HG02870 (cell line): Measurements from ENCODE around the gene SLX4IP.
"Not testable (repeated sequence)": the region's sequence is repeated elsewhere in the genome, so short reads cannot be mapped to it uniquely, and the experiment has no call there.

Experiments
- ATAC-seq: cut with Tn5 transposase; IDR thresholded peaks from one replicate; pipeline ENCODE4 v1.9.1; 2021; ENCODE audit warnings: mild to moderate bottlenecking, moderate library complexity; ENCODE audit not compliant: unreplicated experiment

Gene SLX4IP

DNA sequence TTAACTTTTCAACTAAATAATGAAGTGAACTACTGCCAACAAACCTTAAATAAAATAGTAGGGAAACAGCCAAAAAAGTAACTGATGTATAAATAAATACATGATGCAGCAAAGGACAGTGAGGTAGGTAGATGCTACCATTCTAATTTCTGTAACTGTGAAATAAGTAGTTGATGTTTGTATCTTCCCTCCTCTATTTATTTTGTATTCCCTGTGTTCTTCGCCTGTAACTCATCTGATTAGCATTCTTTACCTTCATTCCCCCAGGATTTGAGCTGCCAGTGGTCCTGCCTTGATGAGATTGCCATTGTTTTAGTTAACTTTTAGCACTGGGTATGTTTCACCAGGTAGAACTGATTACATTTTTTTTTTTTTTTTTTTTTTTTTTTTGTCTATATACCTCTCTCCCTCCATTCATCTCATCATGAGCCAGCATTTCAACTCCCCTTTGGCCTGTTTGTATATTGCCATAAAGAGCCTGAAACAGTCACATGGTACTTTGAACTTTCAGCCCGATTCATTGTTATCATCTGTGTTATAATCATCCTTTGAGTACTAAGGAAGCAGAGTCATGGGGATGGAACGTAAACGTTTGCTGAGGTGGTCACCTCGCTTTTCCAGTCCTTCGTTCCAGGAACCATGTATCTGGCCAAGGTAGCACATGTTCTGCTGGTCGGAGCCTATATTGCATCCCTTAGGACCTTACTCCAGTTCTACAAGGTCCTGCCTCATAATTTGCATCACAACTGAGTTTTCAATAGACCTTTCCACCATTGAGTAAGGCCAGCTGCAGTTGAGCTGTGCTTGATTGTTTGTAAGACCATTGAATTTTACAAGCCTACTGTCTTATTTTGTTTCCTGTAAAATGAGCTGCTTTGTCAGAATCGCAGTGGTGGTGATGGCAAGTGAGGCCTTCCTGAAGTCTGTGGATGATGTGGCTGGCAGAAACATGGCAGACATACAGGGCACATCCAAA lies 131.1 kb downstream of the SLX4IP start:
- ATAC-seq, result no peak

DNA sequence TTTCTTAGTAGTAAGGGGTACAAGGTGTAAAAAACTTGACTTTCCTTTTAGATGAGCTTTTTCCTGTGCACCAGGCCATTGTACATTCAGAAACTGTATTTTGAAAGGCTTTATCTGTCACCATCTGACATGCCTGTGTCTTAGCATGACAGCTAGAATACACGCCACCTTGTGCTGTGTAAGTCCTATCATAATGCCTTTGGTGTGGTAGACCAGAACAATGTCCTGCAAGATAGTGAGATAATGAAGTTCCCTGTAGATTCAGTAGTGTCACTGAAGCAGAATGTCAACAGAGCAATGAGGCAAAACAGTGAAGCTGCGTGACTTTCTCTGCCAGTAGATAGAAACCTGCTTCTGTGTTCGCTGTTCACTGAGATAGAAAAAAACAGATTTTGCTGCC lies 132.9 kb downstream of the SLX4IP start:
- ATAC-seq, result no peak

DNA sequence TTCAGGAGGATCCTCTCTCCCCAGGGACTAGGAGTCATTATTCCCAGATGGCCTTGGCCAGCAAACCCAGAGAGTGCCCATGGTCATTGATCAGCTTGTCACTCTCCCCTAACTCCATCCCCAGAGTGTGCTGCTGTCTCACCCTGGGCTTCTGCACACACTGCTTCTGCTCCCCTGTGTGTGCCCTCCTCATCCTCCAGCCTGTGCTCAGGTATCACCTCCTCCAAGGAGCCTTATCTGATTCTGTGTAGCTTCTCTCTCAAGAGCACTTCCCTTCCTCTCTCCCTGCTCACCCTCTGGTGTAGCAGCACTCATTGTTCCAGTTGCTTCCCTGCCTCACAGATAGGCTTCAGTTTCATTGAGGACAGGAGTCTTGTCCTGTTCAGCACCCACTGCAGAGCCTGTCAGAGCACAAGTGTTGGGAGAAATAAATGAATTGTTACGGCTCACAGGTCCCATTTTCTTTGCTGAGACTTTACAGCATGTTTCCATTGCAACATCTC lies 136.3 kb downstream of the SLX4IP start:
- no peak for ATAC-seq

DNA sequence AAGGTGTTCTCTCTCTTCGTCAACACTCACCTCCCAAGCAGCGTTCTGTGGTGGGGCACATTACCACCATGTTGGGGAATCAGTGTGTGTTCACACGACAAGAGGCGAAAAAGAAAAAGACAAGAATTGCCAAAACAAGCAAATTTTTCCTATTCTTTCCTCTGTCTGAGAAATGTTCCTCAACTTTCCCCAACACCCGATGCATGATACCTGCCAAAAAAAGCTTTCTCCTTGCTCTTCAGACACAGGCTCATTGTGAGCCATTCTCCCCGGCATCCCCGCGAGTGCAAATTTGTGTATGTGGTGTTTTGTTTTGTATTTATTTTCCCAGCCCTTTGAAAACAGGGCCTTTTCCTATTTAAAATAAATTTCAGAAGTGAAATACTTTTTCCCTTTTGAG lies 137.7 kb downstream of the SLX4IP start:
- ATAC-seq, result no peak

DNA sequence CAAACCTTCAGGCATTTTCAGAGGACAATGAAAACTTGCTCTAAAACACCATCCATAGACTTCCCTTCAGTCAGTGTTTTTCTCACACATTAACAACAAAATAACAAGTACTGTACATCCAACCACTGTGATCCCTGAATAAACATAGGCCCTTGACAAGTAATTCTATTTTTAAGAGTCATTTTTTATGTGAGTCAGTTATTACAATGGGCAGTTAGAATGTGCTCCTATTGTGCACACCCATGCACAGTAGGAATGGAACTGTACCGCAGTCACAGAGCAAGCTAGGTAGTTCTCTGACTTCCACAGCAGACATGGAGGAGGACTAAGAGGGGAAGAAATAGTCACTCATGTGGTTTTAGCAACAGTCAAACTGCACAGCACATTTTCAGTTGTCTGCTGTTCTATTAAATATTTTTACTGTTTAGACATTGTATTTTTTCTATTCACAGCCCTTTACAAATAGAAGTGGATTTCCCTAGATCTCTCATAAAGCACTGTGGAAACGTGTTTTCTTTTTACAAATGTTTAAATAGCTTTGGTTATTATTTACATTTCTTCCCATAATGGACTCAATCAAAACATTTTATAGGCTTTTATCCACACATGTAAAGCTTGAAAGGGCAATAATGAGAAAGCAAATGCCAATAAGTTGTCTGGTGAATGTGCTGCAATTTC lies 138.3 kb downstream of the SLX4IP start:
- ATAC-seq, result no peak

DNA sequence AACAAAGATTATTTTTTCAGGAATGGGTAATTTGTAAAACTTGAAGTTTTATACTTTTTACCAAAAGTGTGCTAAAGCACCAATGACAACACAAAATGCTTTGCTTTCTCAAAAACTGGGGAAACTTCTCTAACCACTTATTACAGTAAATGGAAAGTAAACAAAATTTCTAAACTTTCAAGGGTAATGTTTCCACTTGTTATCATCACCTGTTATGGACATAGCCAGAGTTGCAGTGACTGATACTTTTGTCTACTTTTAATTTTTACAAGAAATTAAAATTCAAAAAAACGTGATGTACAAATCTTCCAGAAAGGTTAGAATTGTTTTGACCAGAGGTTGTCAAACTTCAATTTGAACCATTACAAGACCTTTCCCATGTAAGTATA lies 138.8 kb downstream of the SLX4IP start:
- no peak for ATAC-seq

DNA sequence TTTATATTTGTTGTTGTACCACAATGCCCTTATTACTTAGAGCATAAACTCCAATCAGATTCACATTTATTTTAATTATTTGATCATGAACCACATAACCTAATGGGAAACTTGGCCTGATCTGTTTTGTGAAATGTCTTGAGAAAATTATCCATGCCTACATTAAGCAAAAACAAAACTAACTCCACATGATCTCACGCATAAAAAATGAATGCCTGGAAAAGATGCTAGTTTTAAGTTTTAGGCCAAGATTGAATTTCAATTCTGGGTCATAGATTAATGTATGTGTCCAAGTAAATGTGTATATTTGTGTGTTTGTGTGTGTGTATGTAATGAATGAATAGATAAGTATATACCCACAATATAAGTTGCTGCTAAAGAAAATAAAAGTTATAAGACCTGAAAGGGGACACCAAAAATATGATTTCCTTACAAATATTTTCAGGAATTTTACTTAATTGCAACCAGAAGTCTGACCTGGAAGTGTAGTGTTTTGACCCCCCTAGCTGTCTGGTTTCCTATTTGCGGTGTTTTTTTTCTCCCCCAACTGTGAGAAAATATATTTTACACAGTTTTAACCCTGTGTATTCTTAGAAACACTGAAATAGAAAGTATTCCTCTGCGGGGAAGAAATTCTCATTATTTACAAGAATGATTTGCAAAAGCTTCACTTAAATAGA lies 141.4 kb downstream of the SLX4IP start:
- ATAC-seq, result no peak

DNA sequence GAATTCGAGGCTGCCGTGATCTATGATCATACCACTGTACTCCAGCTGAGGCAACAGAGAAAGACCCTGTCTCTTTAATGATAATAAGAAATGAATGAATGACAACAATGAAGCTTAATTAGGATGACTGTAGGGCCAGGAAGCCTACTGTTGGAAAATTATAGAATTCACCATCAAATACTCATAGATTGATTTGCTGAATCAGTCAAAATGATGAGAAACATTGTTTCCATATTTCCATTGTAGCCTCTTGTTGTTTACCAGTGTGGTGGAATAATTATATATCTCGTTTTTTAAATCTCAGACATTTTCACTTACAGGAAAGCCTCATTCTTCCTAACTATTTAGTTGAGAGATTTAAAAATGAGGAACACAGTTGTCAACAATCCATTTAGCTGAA lies 142.5 kb downstream of the SLX4IP start:
- ATAC-seq, result no peak

DNA sequence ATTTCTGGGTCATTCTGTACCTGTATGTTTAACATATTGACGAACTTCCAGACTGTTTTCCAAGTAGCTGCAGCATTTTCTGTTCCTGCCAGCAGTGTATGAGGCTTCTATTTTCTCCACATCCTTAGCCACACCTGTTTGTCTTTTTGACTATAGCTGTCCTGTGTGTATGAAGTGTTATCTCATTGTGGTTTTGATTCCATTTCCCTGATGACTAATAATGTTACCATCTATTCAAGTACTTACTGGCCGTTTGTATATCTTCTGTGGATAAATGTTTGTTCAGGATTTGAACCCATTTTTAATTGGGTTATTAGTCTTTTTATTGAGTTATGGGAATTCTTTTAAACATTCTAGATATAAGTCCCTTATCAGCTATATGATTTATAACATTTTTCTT lies 143.5 kb downstream of the SLX4IP start:
- peak; percentile 74 for ATAC-seq

DNA sequence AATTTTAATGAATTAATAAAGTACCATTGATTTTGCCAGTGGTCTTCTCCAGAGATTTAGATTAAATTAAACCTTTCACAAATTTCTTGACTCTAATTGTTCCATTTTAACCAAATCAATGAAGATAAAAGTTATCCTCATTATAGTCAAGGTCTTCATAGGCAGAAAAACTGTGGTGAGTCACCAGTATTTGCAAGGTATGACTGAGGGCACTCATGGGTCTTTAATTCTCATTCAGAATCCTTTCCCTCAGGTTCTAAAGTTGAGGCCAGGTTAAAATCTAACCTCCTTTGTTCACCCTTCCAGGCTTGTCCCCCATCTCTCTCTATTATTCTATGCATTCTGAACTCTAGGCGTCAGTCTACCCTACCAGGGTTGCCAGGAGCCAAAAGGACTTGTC lies 144.8 kb downstream of the SLX4IP start:
- ATAC-seq, result no peak

DNA sequence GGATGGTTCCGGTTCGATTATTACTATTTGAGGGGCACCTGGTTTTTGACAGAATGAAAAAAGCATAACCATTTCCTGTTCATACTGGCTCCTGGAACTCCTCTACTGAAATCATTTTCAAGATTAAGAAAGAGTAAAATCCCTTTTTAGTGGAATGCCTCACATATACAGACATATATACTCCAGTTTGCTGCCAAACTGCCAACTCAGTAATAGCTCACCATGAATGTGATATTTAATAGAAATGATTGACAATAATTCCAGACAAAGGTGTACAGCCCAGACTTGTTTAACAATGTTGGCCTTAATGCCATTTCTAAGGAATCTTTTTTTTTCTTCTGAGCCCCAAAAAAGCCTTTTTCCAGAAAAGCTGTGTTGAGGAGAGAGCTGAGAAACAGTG lies 145.6 kb downstream of the SLX4IP start:
- no peak for ATAC-seq

DNA sequence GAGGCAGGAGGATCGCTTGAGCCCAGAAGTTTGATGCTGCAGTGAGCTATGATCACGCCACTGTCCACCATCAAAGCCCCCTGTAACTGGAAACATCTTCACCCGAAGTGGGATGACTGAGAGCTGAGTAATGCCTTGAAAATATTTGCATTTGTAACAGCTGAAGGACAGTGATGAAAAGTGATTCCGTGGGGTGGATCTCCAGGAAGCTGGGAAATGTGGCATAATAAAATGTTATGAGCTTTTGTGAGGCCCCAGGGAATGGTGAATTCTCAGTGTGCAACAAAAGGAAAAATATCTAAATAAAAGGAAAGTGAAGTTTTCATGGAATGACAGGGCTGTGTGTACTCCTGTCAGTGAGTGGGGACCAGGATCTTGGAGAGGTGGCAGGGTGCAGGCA lies 146.7 kb downstream of the SLX4IP start:
- ATAC-seq, result no peak

DNA sequence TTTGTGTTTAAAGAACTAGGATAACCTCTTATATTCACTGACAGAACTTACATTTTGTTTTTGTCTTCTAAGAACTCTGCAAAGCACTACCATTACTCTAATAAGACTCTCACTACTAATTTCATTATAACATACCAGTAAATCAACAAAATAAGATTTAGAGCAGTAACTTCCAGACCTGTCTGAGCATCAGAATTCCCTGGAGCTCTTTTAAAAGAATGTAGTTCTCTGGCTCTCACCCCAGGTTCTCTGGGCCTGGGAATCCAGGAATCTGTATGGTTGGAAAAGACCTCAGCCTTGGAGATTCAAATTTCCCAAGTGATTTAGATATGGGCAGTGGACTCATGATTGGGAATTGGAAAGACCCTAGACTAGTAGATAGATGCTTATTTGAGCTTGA lies 149.3 kb downstream of the SLX4IP start:
- no peak for ATAC-seq

DNA sequence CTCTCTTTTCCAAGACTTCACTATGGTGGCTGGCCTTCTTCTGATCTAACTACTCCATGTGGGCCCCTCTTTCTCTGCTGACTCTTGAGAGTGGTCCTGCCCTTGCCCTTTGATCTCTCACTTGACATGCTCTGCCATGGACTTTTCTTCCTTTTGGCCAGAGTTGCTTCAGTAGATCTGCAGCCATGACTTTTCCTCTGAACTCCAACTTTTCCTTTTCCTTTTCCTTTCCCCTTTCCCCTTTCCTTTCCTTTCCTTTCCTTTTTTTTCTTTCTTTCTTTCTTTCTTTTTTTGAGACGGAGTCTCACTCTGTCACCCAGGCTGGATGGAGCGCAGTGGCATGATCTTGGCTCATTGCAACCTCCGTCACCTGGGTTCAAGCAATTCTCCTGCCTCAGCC lies 150.2 kb downstream of the SLX4IP start:
- no peak for ATAC-seq

DNA sequence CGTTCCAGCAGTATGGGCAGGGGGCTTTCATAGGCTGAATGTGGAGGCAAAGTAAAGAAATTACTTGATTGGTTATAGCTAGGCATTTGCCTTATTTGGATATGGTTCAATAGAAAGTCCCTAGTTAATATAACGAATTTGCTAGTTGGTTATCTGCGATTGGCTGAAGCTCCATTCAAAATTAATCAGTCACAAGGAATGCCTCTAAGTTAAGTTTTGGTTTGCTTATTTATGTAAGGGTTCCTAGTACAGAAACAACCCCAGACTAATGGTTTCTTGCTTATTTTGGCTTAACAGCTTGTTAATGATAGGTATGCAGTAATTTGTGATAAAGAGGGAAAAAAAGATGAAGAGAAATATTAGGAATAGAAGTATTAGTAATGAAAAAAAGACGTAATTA lies 151.2 kb downstream of the SLX4IP start:
- no peak for ATAC-seq

DNA sequence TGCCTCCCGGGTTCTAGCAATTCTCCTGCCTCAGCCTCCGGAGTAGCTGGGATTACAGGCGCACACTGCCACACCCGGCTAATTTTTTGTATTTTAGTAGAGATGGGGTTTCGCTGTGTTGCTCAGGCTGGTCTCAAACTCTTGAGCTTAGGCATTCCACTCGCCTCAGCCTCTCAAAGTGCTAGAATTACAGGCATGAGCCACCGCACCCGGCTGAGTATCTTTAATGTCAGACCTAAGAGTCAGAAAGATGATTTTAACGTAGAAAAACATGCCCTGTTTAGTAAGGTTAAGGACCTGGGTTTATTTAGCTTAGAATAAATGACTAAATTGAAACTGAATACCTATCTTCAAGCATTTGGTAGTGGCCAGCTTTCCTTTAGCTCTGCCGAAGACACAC lies 155.3 kb downstream of the SLX4IP start:
- ATAC-seq, result not testable (repeated sequence)

DNA sequence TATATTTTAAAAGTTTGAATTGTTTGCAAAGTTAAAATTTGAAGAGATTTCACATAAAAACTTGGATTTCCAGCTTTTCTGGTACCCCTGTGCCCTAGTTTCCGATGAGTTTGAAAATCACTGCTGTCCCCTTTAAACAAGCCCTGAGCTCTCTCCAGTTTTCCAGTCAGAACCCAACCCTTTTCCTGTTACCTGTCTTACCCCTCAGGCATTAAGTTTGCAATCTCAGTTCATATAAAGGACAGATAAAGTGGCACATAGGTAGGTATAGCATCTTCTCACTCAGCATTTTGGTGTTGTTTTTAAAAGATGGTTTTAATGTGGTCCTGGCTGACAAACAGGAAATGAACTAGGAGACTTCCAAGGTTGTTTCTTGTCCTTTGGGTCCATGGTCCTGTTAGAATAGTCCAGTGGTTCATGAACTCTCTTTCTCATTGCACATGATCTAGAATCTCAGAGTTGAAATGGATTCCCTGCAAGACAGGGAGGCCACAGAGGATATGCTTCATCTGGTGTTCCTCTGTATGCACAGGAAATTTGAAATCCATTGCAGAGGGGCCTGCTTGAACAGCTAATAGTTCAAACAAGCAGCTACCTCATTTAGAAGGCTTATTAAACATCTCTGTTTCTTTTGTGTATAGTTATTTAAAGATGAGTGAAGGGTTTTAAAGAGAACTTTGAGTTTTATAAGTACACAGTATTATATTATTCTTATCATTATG lies 156.0 kb downstream of the SLX4IP start:
- ATAC-seq, result no peak

DNA sequence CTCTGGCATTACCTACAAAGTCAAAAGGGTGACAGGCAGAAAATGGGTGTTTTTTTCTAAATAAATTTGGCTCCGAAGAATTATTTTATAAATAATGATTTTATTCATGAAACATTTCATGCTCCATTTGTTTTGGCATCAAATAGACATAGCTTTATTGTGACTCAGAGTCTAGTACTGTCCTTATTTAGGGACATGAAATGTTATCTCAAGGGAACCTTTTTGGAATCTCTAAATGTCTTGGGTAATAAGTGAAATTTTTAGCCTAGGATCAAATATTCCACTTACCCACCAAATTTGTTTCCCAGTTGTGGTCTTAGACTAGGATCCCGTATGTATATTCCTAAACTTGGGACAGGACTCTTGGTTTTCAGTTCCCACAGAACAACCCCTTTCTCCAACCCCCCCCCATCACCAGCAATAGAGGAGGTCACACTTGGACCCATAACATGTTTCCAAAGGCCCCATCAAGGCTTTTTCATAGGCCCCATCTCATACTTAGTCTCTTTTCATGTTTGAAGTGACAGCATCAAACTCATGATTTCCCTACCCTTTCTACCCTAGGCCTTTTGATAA lies 156.9 kb downstream of the SLX4IP start:
- ATAC-seq, result no peak

DNA sequence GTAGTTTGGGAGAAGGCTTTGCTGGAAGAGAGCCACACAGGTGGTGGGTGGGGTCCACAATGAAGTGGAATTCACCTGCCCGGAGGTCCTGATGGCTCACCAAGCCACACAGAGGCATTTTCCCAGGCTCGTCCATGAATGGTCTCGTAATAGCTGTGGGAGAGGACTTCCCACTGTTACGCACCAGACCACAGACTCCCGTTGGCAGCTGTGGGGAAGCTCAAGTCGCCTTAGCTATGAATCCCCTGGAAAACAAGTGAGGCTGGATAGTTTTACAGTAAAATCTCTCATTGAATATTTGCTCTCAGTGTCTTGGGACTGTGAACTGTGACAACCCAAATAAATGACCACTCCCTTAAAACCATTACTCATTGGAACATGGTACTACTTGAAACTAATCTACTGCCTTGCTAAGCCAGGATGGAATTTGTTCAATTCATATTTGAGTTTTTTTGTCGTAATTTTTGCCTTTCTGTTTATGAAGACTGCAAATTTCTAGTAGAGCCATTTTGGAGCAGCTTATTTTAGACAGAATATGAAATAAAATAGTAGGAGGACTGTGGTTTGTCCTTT lies 159.3 kb downstream of the SLX4IP start:
- no peak for ATAC-seq

DNA sequence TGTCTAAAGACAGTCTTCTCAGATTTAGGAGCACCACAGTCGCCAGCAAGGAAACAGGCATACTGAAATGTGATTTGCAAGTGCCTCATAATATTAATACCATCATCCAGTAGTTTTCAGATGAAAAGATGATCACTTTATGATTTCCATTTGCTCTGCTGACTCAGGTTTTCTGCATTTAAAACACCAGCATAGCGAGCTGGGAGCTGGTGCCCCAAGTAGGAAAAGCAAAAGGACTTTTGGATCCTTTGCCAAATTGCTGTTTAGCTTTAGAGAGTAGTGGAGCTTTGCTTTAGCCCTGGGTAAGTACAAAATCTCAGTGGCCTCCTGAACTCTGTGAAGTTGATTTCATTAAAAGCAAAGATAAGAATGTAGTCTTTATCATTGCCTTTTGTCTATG lies 160.2 kb downstream of the SLX4IP start:
- ATAC-seq, result no peak
